Amniotic epithelial cell (primary cell): ENCODE data around the gene PALLD.

ENCODE experiments used
- DNase-seq: peaks from one replicate; pipeline ENCODE4 v3.0.0-alpha.2; 2010; ENCODE audit warnings: low read depth

PALLD gene

GRCh38 chr4:168759959-168760527 is 263.2 kb downstream of the PALLD start:
- DNase-seq: no peak

GRCh38 chr4:168761066-168761465 is 264.2 kb downstream of the PALLD start:
- DNase-seq: no peak

GRCh38 chr4:168765322-168765721 is 268.5 kb downstream of the PALLD start:
- DNase-seq: no peak

- no peak for DNase-seq
Observed at GRCh38 chr4:168765726-168766125, 268.9 kb downstream of the PALLD start.

GRCh38 chr4:168766604-168767316 is 269.9 kb downstream of the PALLD start:
- peak; percentile 80 for DNase-seq

- peak; percentile 83 for DNase-seq
Observed at GRCh38 chr4:168769416-168769815, 272.6 kb downstream of the PALLD start.

GRCh38 chr4:168769837-168770236 is 273.0 kb downstream of the PALLD start:
- DNase-seq: no peak

- no peak for DNase-seq
Observed at GRCh38 chr4:168771251-168771650, 274.4 kb downstream of the PALLD start.

GRCh38 chr4:168773388-168774195 is 276.7 kb downstream of the PALLD start:
- DNase-seq: no peak

- no peak for DNase-seq
Observed at GRCh38 chr4:168776382-168776781, 279.5 kb downstream of the PALLD start.

- peak; percentile 56 for DNase-seq
Observed at GRCh38 chr4:168777277-168777965, 280.6 kb downstream of the PALLD start.

- no peak for DNase-seq
Observed at GRCh38 chr4:168781341-168781740, 284.5 kb downstream of the PALLD start.

GRCh38 chr4:168781926-168782325 is 285.1 kb downstream of the PALLD start:
- no peak for DNase-seq

GRCh38 chr4:168782439-168782838 is 285.6 kb downstream of the PALLD start:
- DNase-seq: no peak

- DNase-seq: peak; percentile 68
Observed at GRCh38 chr4:168784786-168785461, 288.1 kb downstream of the PALLD start.

GRCh38 chr4:168787334-168787733 is 290.5 kb downstream of the PALLD start:
- no peak for DNase-seq

- DNase-seq: no peak
Observed at GRCh38 chr4:168787801-168788595, 291.1 kb downstream of the PALLD start.

- no peak for DNase-seq
Observed at GRCh38 chr4:168790898-168791297, 294.0 kb downstream of the PALLD start.

GRCh38 chr4:168791376-168791775 is 294.5 kb downstream of the PALLD start:
- DNase-seq: no peak

- no peak for DNase-seq
Observed at GRCh38 chr4:168793542-168793941, 296.7 kb downstream of the PALLD start.

- DNase-seq: no peak
Observed at GRCh38 chr4:168794092-168794707, 297.3 kb downstream of the PALLD start.
